ENCODE measurements around the gene POLR2J.

- TF ChIP-seq CTCF (IDR thresholded peaks at IDR 0.05) (no peak), POLR2A (IDR thresholded peaks at IDR 0.05) (no peak), POLR2AphosphoS5 (IDR thresholded peaks at IDR 0.05) (no peak)
These were observed 42.6 kb downstream of the POLR2J start for GRCh38 chr7:102436118-102436517.

Measured in prostate gland (tissue), 2 donors.